ENCODE data around the gene HNMT. TPM values are rescaled to one million over a fixed set of nuclear protein-coding genes. Genes with fewer than 3 reads are reported as not detected.

Gene HNMT
- total and polyA plus RNA-seq, 11 donors: 4.5 to 38.1 (median 10.2) TPM

DNA sequence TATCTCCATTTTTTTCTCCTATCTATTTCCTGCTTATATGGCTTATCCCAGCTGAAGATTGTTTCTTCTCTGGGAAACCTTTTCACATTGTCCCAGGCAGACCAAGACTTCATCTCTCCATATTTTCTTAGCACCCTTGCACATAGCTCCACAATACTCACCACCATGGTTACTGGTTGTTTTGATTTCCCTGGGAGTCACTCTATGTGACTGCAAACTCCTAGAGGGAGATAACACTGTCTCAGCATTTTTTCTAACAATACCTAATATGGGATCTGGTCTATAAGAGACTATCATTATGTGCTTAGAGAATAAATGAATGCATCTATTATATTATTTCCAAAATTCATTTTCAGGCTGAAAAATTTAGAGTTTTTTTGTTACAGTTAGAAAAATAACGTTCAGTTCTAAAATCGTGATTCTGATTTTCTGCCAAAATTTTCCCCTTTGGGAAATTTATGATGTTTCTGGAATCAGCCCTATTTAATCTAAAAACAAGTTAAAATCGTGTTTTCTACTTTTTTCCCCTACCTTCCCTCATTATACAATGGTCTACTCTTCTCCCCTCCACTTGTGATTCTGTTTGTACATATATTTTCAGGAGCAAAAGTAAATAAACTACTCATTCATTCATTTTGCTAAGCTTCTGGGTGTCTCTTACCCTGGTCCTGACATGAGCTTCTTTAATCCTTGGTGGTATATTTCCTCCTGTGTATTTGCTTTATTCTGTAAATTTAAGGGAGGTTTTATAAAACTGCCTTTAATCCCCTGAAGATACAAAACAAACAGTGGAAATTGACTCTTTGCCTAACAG is 95.4 kb downstream of the HNMT start:
- peak in 2 of 4 donors; percentile 57 to 61 for ATAC-seq
- Histone ChIP-seq H3K36me3 (no peaks in the 10 kb centered on the region), H3K4me3 (no peak overlapping the region), H3K27me3 (no peaks in the 10 kb centered on the region), H3K27ac (peak overlapping the region in 7 of 12 donors; percentile 17 to 59 (median 44)), H3K9me3 (peaks cover 0 to 7% (median 0%) of the 10 kb centered on the region in 12 donors), H3K4me1 (peaks cover 0 to 9% (median 0%) of the 10 kb centered on the region in 12 donors)
- intact Hi-C loops (cut with DNase I): no loop called here
- DNase-seq: no peak
- TF ChIP-seq POLR2A (IDR thresholded peaks at IDR 0.05): no peak
- TF ChIP-seq, protein P1, sequence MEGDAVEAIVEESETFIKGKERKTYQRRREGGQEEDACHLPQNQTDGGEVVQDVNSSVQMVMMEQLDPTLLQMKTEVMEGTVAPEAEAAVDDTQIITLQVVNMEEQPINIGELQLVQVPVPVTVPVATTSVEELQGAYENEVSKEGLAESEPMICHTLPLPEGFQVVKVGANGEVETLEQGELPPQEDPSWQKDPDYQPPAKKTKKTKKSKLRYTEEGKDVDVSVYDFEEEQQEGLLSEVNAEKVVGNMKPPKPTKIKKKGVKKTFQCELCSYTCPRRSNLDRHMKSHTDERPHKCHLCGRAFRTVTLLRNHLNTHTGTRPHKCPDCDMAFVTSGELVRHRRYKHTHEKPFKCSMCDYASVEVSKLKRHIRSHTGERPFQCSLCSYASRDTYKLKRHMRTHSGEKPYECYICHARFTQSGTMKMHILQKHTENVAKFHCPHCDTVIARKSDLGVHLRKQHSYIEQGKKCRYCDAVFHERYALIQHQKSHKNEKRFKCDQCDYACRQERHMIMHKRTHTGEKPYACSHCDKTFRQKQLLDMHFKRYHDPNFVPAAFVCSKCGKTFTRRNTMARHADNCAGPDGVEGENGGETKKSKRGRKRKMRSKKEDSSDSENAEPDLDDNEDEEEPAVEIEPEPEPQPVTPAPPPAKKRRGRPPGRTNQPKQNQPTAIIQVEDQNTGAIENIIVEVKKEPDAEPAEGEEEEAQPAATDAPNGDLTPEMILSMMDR (IDR thresholded peaks at IDR 0.05): no peak
- WGBS, 4 donors: 49 to 60% (median 52%) methylated on average over 3 of the region's 3 CpGs

DNA sequence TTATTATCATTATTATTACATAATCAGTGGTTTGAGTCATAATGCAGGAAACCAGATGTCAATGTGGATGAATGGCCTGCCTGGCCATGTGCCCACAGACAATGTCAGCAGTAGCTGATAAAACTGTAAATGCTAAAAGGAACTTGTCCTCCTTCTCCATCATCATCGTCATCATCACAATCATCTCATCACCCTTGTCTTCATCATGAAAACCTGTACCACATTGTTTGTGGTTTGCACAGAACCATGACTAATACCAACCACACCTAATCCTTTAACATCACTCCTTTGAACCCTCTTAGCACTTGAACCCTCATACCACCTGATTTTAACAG is 96.0 kb downstream of the HNMT start:
- peak overlapping the region in 5 of 12 donors; percentile 17 to 55 (median 44) for H3K27ac ChIP-seq
- 28 to 40% (median 35%) methylated on average over 1 of the region's 1 CpG for WGBS, 4 donors
- intact Hi-C loops (cut with DNase I): no loop called here
- H3K36me3 ChIP-seq: no peaks in the 10 kb centered on the region
- no peak for TF ChIP-seq POLR2A (IDR thresholded peaks at IDR 0.05)
- TF ChIP-seq, protein P1 (IDR thresholded peaks at IDR 0.05): no peak
- H3K4me3 ChIP-seq: no peak overlapping the region
- H3K27me3 ChIP-seq: no peaks in the 10 kb centered on the region
- DNase-seq (peak; percentile 59 to 86 (median 75)), ATAC-seq (peak in 3 of 4 donors; percentile 71 to 81 (median 77))
- H3K4me1 ChIP-seq: peaks cover 0 to 9% (median 0%) of the 10 kb centered on the region in 12 donors
- peaks cover 0 to 7% (median 0%) of the 10 kb centered on the region in 12 donors for H3K9me3 ChIP-seq

DNA sequence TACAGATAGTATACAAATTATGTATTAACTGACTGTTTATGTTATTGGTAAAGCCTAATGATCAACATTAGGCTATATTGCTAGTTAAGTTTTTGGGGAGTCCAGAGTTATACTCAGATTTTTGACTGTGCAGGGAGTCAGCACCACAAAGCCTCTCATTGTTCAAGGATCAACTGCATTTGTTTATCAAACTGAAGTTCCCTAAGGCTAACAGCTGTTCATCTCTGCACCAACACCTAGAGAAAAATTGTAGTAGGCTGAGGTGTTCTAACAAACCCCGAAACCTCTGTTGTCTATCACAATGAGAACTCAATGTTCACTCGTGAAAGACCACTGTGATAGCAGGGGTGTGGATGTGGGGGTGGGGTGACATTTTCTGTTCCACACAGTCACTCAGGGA is 97.7 kb downstream of the HNMT start:
- TF ChIP-seq, protein P1 (IDR thresholded peaks at IDR 0.05): no peak
- TF ChIP-seq POLR2A (IDR thresholded peaks at IDR 0.05): no peak
- DNase-seq: no peak
- H3K4me1 ChIP-seq: peaks cover 0 to 9% (median 0%) of the 10 kb centered on the region in 12 donors
- no peaks in the 10 kb centered on the region for H3K36me3 ChIP-seq
- H3K27me3 ChIP-seq: no peaks in the 10 kb centered on the region
- WGBS, 4 donors: 83 to 92% (median 90%) methylated on average over 2 of the region's 2 CpGs
- H3K27ac ChIP-seq: no peak overlapping the region
- peaks cover 0 to 7% (median 0%) of the 10 kb centered on the region in 12 donors for H3K9me3 ChIP-seq
- no peak overlapping the region for H3K4me3 ChIP-seq
- intact Hi-C loops (cut with DNase I): no loop called here
- no peak for ATAC-seq

DNA sequence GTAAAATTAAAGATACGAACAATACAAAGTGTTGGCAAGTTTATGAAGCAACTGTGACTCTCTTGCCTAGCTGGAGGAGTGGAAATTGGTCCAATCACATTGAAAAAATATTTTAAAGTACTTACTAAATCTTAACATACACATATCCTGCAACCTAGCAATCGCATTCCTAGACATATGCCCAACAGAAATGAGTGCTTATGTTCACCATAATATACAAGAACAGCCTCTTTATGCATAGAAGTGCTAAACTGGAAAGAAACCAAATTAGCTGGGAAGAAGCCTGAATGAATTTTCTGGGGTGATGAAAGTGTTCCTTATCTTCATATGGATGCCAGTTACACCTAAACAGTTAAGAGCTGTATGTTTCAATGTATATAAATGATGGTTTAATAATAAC is 98.9 kb downstream of the HNMT start:
- Histone ChIP-seq H3K4me1 (peaks cover 0 to 9% (median 0%) of the 10 kb centered on the region in 12 donors), H3K27ac (no peak overlapping the region), H3K9me3 (peaks cover 0 to 7% (median 0%) of the 10 kb centered on the region in 12 donors), H3K36me3 (no peaks in the 10 kb centered on the region), H3K27me3 (no peaks in the 10 kb centered on the region), H3K4me3 (no peak overlapping the region)
- TF ChIP-seq, protein P1 (IDR thresholded peaks at IDR 0.05): no peak
- no peak for TF ChIP-seq POLR2A (IDR thresholded peaks at IDR 0.05)
- intact Hi-C loops (cut with DNase I): no loop called here
- ATAC-seq (no peak), DNase-seq (no peak)
- 89 to 92% (median 91%) methylated on average over 2 of the region's 2 CpGs for WGBS, 4 donors

Data from heart left ventricle (tissue), 16 donors.